ENCODE results near the gene CDS2. TPM values are rescaled to one million over a fixed set of nuclear protein-coding genes. Genes with fewer than 3 reads are reported as not detected.

CDS2 gene
- total and polyA plus RNA-seq, 8 donors = 2.1 to 88.1 (median 14.7) TPM

DNA sequence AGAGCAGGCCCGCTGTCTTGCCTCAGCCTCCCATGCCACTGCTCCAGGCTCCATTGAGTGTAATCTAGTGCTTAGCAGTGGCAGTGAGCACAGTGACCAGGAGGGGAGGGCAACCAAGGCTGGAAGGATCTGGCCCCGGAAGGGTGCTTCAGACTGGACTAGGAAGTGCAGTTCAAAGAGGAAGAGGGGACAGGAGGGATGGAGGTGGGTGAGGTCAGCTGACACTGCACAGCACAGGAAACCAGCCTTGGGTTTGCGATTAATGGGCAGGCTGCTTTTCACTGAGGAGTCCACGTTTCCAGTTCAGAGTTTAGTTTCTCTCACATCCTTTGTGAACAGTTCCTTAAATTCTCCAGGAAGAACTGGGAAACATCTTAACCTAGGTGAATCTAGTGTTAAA lies 46.9 kb downstream of the CDS2 start:
- no peak for DNase-seq
- Histone ChIP-seq H3K36me3 (peaks cover 23 to 55% (median 51%) of the 10 kb centered on the region in 4 donors), H3K27me3 (no peaks in the 10 kb centered on the region), H3K4me1 (peaks cover 8 to 52% (median 33%) of the 10 kb centered on the region in 4 donors), H3K4me3 (no peak overlapping the region), H3K27ac (no peak overlapping the region), H3K9me3 (no peaks in the 10 kb centered on the region)
- intact Hi-C loops (cut with DNase I; ENCODE audit: low total_unique reads) = no loop called here
- TF ChIP-seq POLR2AphosphoS5 (IDR thresholded peaks at IDR 0.05) (no peak), POLR2A (IDR thresholded peaks at IDR 0.05) (no peak), EP300 (IDR thresholded peaks at IDR 0.05) (no peak)
- TF ChIP-seq, protein P1, sequence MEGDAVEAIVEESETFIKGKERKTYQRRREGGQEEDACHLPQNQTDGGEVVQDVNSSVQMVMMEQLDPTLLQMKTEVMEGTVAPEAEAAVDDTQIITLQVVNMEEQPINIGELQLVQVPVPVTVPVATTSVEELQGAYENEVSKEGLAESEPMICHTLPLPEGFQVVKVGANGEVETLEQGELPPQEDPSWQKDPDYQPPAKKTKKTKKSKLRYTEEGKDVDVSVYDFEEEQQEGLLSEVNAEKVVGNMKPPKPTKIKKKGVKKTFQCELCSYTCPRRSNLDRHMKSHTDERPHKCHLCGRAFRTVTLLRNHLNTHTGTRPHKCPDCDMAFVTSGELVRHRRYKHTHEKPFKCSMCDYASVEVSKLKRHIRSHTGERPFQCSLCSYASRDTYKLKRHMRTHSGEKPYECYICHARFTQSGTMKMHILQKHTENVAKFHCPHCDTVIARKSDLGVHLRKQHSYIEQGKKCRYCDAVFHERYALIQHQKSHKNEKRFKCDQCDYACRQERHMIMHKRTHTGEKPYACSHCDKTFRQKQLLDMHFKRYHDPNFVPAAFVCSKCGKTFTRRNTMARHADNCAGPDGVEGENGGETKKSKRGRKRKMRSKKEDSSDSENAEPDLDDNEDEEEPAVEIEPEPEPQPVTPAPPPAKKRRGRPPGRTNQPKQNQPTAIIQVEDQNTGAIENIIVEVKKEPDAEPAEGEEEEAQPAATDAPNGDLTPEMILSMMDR (IDR thresholded peaks at IDR 0.05) = no peak
- WGBS, 5 donors = 67 to 81% (median 78%) methylated on average over 4 of the region's 4 CpGs

DNA sequence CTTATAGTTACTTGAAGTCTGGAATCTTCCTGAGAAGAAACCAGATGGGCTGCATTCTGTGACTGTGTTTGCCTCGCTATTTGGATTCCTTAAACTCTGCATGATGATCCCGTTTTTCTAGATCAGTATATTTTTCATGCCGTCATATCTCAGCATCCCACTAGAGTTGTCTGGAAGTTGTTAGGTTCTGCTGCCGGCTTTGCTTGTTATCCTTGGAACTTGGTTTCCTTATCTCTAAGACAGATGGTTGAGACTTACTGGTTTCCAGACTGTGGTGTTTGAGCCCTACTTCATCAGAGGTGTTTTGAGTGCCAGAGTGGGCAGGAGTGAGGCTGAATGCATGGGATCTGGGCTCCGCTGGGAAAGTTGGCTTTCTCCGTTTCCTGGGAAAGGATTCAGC lies 50.3 kb downstream of the CDS2 start:
- Histone ChIP-seq H3K36me3 (peaks cover 23 to 86% (median 76%) of the 10 kb centered on the region in 4 donors), H3K4me1 (peaks cover 0 to 35% (median 9%) of the 10 kb centered on the region in 4 donors), H3K9me3 (no peaks in the 10 kb centered on the region), H3K27me3 (no peaks in the 10 kb centered on the region), H3K4me3 (no peak overlapping the region), H3K27ac (no peak overlapping the region)
- TF ChIP-seq POLR2AphosphoS5 (IDR thresholded peaks at IDR 0.05) (no peak), POLR2A (IDR thresholded peaks at IDR 0.05) (no peak), EP300 (IDR thresholded peaks at IDR 0.05) (no peak)
- TF ChIP-seq, protein P1 (IDR thresholded peaks at IDR 0.05) = no peak
- 81 to 91% (median 89%) methylated on average over 6 of the region's 6 CpGs for WGBS, 5 donors
- no peak for DNase-seq
- intact Hi-C loops (cut with DNase I; ENCODE audit: low total_unique reads) = no loop called here

- Histone ChIP-seq H3K27me3 (no peaks in the 10 kb centered on the region), H3K4me1 (peaks cover 0 to 28% (median 11%) of the 10 kb centered on the region in 4 donors)
- 78 to 94% (median 90%) methylated on average over 3 of the region's 3 CpGs for WGBS, 5 donors
Measured at GRCh38 chr20:5178046-5178445, 51.2 kb downstream of the CDS2 start.

DNA sequence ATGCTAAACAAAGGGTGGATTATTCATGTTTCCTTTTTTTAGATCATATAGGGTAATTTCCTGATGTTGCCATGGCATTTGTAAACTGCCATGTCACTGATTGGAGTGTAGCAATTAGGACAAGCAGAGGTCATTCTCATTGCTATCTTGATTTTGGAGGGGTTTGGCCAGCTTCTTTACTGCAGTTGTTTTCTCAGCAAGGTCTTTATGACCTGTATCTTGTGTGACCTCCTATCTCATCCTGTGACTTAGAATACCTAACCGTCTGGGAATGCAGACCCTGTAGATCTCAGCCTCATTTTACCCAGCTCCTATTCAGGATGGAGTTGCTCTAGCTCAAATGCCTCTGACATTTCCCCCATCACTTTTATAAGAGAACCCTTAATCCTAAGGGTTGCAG lies 53.6 kb downstream of the CDS2 start:
- no peaks in the 10 kb centered on the region for H3K27me3 ChIP-seq
- no peak overlapping the region for H3K4me3 ChIP-seq
- intact Hi-C loops (cut with DNase I; ENCODE audit: low total_unique reads) = no loop called here

More at GRCh38 chr20:5178046-5178445, 51.2 kb downstream of the CDS2 start:
- no peak overlapping the region for H3K27ac ChIP-seq
- TF ChIP-seq POLR2A (IDR thresholded peaks at IDR 0.05) = no peak
- TF ChIP-seq, protein P1 (IDR thresholded peaks at IDR 0.05) = no peak
- TF ChIP-seq EP300 (IDR thresholded peaks at IDR 0.05) = no peak
- TF ChIP-seq POLR2AphosphoS5 (IDR thresholded peaks at IDR 0.05) = no peak
- H3K36me3 ChIP-seq = peaks cover 23 to 96% (median 86%) of the 10 kb centered on the region in 4 donors
- no peaks in the 10 kb centered on the region for H3K9me3 ChIP-seq
- H3K4me3 ChIP-seq = no peak overlapping the region
- DNase-seq = no peak
- intact Hi-C loops (cut with DNase I; ENCODE audit: low total_unique reads) = no loop called here

More for the DNA sequence above, 53.6 kb downstream of the CDS2 start:
- WGBS, 5 donors = 56 to 68% (median 60%) methylated on average over 1 of the region's 1 CpG
- Histone ChIP-seq H3K27ac (peak overlapping the region in 1 of 5 donors; percentile 31), H3K4me1 (peaks cover 0 to 17% (median 8%) of the 10 kb centered on the region in 4 donors), H3K9me3 (no peaks in the 10 kb centered on the region), H3K36me3 (peaks cover 19 to 95% (median 88%) of the 10 kb centered on the region in 4 donors)
- TF ChIP-seq POLR2AphosphoS5 (IDR thresholded peaks at IDR 0.05) (no peak), POLR2A (IDR thresholded peaks at IDR 0.05) (no peak), EP300 (IDR thresholded peaks at IDR 0.05) (no peak)
- TF ChIP-seq, protein P1 (IDR thresholded peaks at IDR 0.05) = no peak
- no peak for DNase-seq

Measured in stomach (tissue), 9 donors.